Suppressor macrophage treated with lipopolysaccharide for 1 hour (primary cell): ENCODE data around the gene CDCP1.

Experiments
- DNase-seq, 3 donors: peaks; one replicate each; pipeline ENCODE4 v3.0.0-alpha.2; 2020 to 2022

The CDCP1 gene

GRCh38 chr3:45106874-45107273, 39.3 kb downstream of the CDCP1 start:
- DNase-seq, result no peak

- DNase-seq, result peak in 1 of 3 donors; percentile 39
Measured at GRCh38 chr3:45105855-45106671, 40.1 kb downstream of the CDCP1 start.

- DNase-seq, result no peak
Measured at GRCh38 chr3:45104715-45105711, 41.2 kb downstream of the CDCP1 start.

GRCh38 chr3:45103753-45104714, 42.1 kb downstream of the CDCP1 start:
- DNase-seq, result no peak

GRCh38 chr3:45103334-45103733, 42.8 kb downstream of the CDCP1 start:
- DNase-seq, result no peak

- peak; percentile 61 to 74 (median 70) for DNase-seq
Measured at GRCh38 chr3:45100981-45101407, 45.2 kb downstream of the CDCP1 start.

- peak in 1 of 3 donors; percentile 27 for DNase-seq
Measured at GRCh38 chr3:45098310-45098709, 47.9 kb downstream of the CDCP1 start.

GRCh38 chr3:45097296-45097883, 48.8 kb downstream of the CDCP1 start:
- no peak for DNase-seq

GRCh38 chr3:45095916-45096526, 50.2 kb downstream of the CDCP1 start:
- DNase-seq, result no peak

- DNase-seq, result no peak
Measured at GRCh38 chr3:45093176-45093575, 53.0 kb downstream of the CDCP1 start.

- DNase-seq, result no peak
Measured at GRCh38 chr3:45092132-45093031, 53.8 kb downstream of the CDCP1 start.

GRCh38 chr3:45090855-45091254, 55.3 kb downstream of the CDCP1 start:
- DNase-seq, result no peak

GRCh38 chr3:45088543-45089358, 57.4 kb downstream of the CDCP1 start:
- DNase-seq, result no peak

- DNase-seq, result no peak
Measured at GRCh38 chr3:45087155-45087554, 59.0 kb downstream of the CDCP1 start.

- DNase-seq, result no peak
Measured at GRCh38 chr3:45084820-45085816, 61.1 kb downstream of the CDCP1 start.

GRCh38 chr3:45084361-45084760, 61.8 kb downstream of the CDCP1 start:
- no peak for DNase-seq

- no peak for DNase-seq
Measured at GRCh38 chr3:45083023-45083422, 63.2 kb downstream of the CDCP1 start.

- DNase-seq, result no peak
Measured at GRCh38 chr3:45082142-45082538, 64.0 kb downstream of the CDCP1 start.
